Calu3 (cell line): ENCODE results near the gene ZCCHC17. TPM values are rescaled to one million over a fixed set of nuclear protein-coding genes. Genes with fewer than 3 reads are reported as not detected.
"Not testable (repeated sequence)": the region's sequence is repeated elsewhere in the genome, so short reads cannot be mapped to it uniquely, and the experiment has no call there.

Experiments
- BruUV-seq: library from RNA; stranded (reverse); fragments of 400-500 nt; replicated peaks from 2 replicates; lab custom pipeline; 2021; lab: Mats Ljungman, UMichigan
- CTCF ChIA-PET: fragments of 300-600 bp; sonication (Branson Sonifier 250); formaldehyde crosslinking; loops from one replicate; lab custom pipeline; 2022; ENCODE audit warnings: antibody characterized with exemption; lab: Charles Lee
- DNase-seq: peaks from one replicate; pipeline ENCODE4 v3.0.0; 2022
- H3K27ac Mint-ChIP-seq: one replicate; pipeline ENCODE4 v1.8.0; 2022; ENCODE audit warnings: mixed read lengths; ENCODE audit not compliant: unreplicated experiment
- H3K27me3 Mint-ChIP-seq: one replicate; pipeline ENCODE4 v1.8.0; 2022; ENCODE audit warnings: mixed read lengths; ENCODE audit not compliant: unreplicated experiment
- H3K36me3 Mint-ChIP-seq: one replicate; pipeline ENCODE4 v1.8.0; 2022; ENCODE audit warnings: mild to moderate bottlenecking, moderate library complexity, mixed read lengths; ENCODE audit not compliant: insufficient read depth, unreplicated experiment
- H3K4me1 Mint-ChIP-seq: one replicate; pipeline ENCODE4 v1.8.0; 2022; ENCODE audit warnings: mild to moderate bottlenecking, low read depth, mixed read lengths; ENCODE audit not compliant: unreplicated experiment
- H3K4me3 Mint-ChIP-seq: one replicate; pipeline ENCODE4 v1.8.0; 2022; ENCODE audit warnings: mild to moderate bottlenecking, low read depth, moderate library complexity, mixed read lengths; ENCODE audit not compliant: unreplicated experiment
- H3K9me3 Mint-ChIP-seq: one replicate; pipeline ENCODE4 v1.8.0; 2022; ENCODE audit warnings: low read depth, mixed read lengths; ENCODE audit not compliant: unreplicated experiment
- CTCF ChIP-seq: fragments of 200-600 bp; IDR thresholded peaks from one replicate; pipeline ENCODE4 v1.8.0; 2022; ENCODE audit warnings: antibody characterized with exemption; ENCODE audit not compliant: unreplicated experiment
- intact Hi-C: fragments of 100-400 bp; cut with micrococcal nuclease; formaldehyde crosslinking; loops from one replicate; pipeline ENCODE4 v1.10.0; 2022; ENCODE audit not compliant: unreplicated experiment
- total RNA-seq: library from RNA; stranded (reverse); gene quantifications from 2 replicates; pipeline ENCODE4 v1.2.3, GENCODE V29; 2022

ZCCHC17 gene
- total RNA-seq, 1 experiment from 2014 or later, result 28.5 TPM

- Mint-ChIP-seq H3K4me3 (no peak overlapping the region), H3K36me3 (no peaks in the 10 kb centered on the region), H3K9me3 (no peaks in the 10 kb centered on the region), H3K27ac (no peak overlapping the region), H3K27me3 (no peaks in the 10 kb centered on the region), H3K4me1 (peaks cover 26% of the 10 kb centered on the region)
- TF ChIP-seq CTCF, result no peak
- BruUV-seq, result no TSS peak
- CTCF ChIA-PET, result no interaction called here
- intact Hi-C loops, result no loop called here
- DNase-seq, result no peak
Measured at GRCh38 chr1:31382379-31382989, 85.7 kb downstream of the ZCCHC17 start.

GRCh38 chr1:31383967-31384366, 87.1 kb downstream of the ZCCHC17 start:
- no TSS peak for BruUV-seq
- Mint-ChIP-seq H3K4me1 (peaks cover 18% of the 10 kb centered on the region), H3K36me3 (no peaks in the 10 kb centered on the region), H3K4me3 (no peak overlapping the region), H3K27me3 (no peaks in the 10 kb centered on the region), H3K9me3 (no peaks in the 10 kb centered on the region), H3K27ac (no peak overlapping the region)
- intact Hi-C loops, result no loop called here
- CTCF ChIA-PET, result interaction anchor here (0.7 to 1.3 kb wide), 3 partner anchors 11 to 306 kb away, joined by 3 to 7 read pairs (median 4); no protein-coding TSS in a partner anchor
- DNase-seq, result no peak
- TF ChIP-seq CTCF, result no peak

GRCh38 chr1:31386576-31387243, 89.9 kb downstream of the ZCCHC17 start:
- H3K27ac Mint-ChIP-seq, BruUV-seq, DNase-seq, CTCF ChIA-PET, H3K27me3 Mint-ChIP-seq, H3K36me3 Mint-ChIP-seq, H3K9me3 Mint-ChIP-seq, intact Hi-C loops: not testable (repeated sequence)
- peak overlapping the region; percentile 12 for H3K4me3 Mint-ChIP-seq
- H3K4me1 Mint-ChIP-seq, result peaks cover 18% of the 10 kb centered on the region

GRCh38 chr1:31387612-31388011, 90.8 kb downstream of the ZCCHC17 start:
- Mint-ChIP-seq H3K36me3 (no peaks in the 10 kb centered on the region), H3K27me3 (no peaks in the 10 kb centered on the region), H3K27ac (no peak overlapping the region), H3K4me3 (no peak overlapping the region), H3K4me1 (peaks cover 9% of the 10 kb centered on the region), H3K9me3 (no peaks in the 10 kb centered on the region)
- TF ChIP-seq CTCF, result no peak
- DNase-seq, result no peak
- BruUV-seq, result no TSS peak
- CTCF ChIA-PET, result no interaction called here
- intact Hi-C loops, result no loop called here

- CTCF ChIA-PET, result no interaction called here
- Mint-ChIP-seq H3K4me1 (peaks cover 10% of the 10 kb centered on the region), H3K4me3 (no peak overlapping the region), H3K9me3 (no peaks in the 10 kb centered on the region), H3K36me3 (no peaks in the 10 kb centered on the region), H3K27ac (no peak overlapping the region), H3K27me3 (no peaks in the 10 kb centered on the region)
- intact Hi-C loops, result no loop called here
- BruUV-seq, result no TSS peak
- no peak for DNase-seq
- TF ChIP-seq CTCF, result no peak
Measured at GRCh38 chr1:31389616-31390015, 92.8 kb downstream of the ZCCHC17 start.
